OCI-LY1 (cell line): ENCODE measurements around the gene PSMG4.

Experiments used
- H2AFZ ChIP-seq: fragments of 200-600 bp; sonication (generic), shearing (Covaris generic); 2 replicates; pipeline ENCODE4 v1.6.0; 2014; ENCODE audit warnings: antibody characterized with exemption, mild to moderate bottlenecking, low read length
- H3F3A ChIP-seq: fragments of 200-600 bp; sonication (generic), shearing (Covaris generic); 2 replicates; pipeline ENCODE4 v1.6.0; 2014; ENCODE audit warnings: mild to moderate bottlenecking, antibody characterized with exemption, low read length, moderate library complexity; ENCODE audit not compliant: insufficient read depth
- H3K27ac ChIP-seq: fragments of 200-600 bp; sonication (generic); 2 replicates; pipeline ENCODE4 v1.5.1; 2014; ENCODE audit warnings: low read length, mixed run types, mild to moderate bottlenecking, low read depth; ENCODE audit not compliant: poor library complexity, severe bottlenecking
- H3K27me3 ChIP-seq: fragments of 200-600 bp; sonication (generic); 2 replicates; pipeline ENCODE4 v1.6.0; 2014; ENCODE audit warnings: antibody characterized with exemption, mild to moderate bottlenecking, low read length, moderate library complexity; ENCODE audit not compliant: insufficient read depth
- H3K36me3 ChIP-seq: fragments of 200-600 bp; sonication (generic); 2 replicates; pipeline ENCODE4 v1.6.1; 2014; ENCODE audit warnings: mild to moderate bottlenecking, antibody characterized with exemption, low read length, moderate library complexity, mixed read lengths; ENCODE audit not compliant: insufficient read depth
- H3K4me1 ChIP-seq: fragments of 200-600 bp; sonication (generic); 2 replicates; pipeline ENCODE4 v1.5.1; 2014; ENCODE audit warnings: mild to moderate bottlenecking, low read length, moderate library complexity; ENCODE audit not compliant: insufficient read depth, severe bottlenecking
- H3K4me2 ChIP-seq: fragments of 200-600 bp; sonication (generic), shearing (Covaris generic); 2 replicates; pipeline ENCODE4 v1.6.1; 2014; ENCODE audit warnings: low read length
- H3K4me3 ChIP-seq: fragments of 200-600 bp; sonication (generic); 2 replicates; pipeline ENCODE4 v1.5.1; 2014; ENCODE audit warnings: low read length, low read depth, mild to moderate bottlenecking, mixed read lengths; ENCODE audit not compliant: poor library complexity, severe bottlenecking
- H3K79me2 ChIP-seq: fragments of 200-600 bp; shearing (Covaris generic); 2 replicates; pipeline ENCODE4 v1.6.1; 2016; ENCODE audit warnings: mixed run types, low read length, mixed read lengths; ENCODE audit not compliant: insufficient read depth
- H3K9ac ChIP-seq: fragments of 200-600 bp; sonication (generic), shearing (Covaris generic); 2 replicates; pipeline ENCODE4 v1.6.1; 2014; ENCODE audit warnings: mild to moderate bottlenecking, low read length, mixed read lengths
- H3K9me2 ChIP-seq: fragments of 200-600 bp; sonication (generic), shearing (Covaris generic); 2 replicates; pipeline ENCODE4 v1.6.1; 2014; ENCODE audit warnings: low read depth, mild to moderate bottlenecking, low read length, mixed read lengths
- H3K9me3 ChIP-seq: fragments of 200-600 bp; shearing (Covaris generic); 2 replicates; pipeline ENCODE4 v1.6.1; 2014; ENCODE audit warnings: low read length, mixed read lengths
- H4K20me1 ChIP-seq: fragments of 200-600 bp; sonication (generic), shearing (Covaris generic); 2 replicates; pipeline ENCODE4 v1.6.0; 2016; ENCODE audit warnings: mild to moderate bottlenecking, low read length; ENCODE audit not compliant: insufficient read depth
- CTCF ChIP-seq: fragments of 200-600 bp; sonication (generic), shearing (Covaris generic); IDR thresholded peaks from 2 replicates; pipeline ENCODE4 v1.5.1; 2017; ENCODE audit warnings: mild to moderate bottlenecking, antibody characterized with exemption, low read length, moderate library complexity, mixed read lengths
- EZH2 ChIP-seq: fragments of 200-600 bp; sonication (generic), shearing (Covaris generic); IDR thresholded peaks from 2 replicates; pipeline ENCODE4 v1.8.0; 2017; ENCODE audit warnings: borderline replicate concordance, mixed run types, mild to moderate bottlenecking, antibody characterized with exemption, low read length, moderate library complexity, mixed read lengths

The PSMG4 gene

GRCh38 chr6:3309391-3310050, 50.8 kb downstream of the PSMG4 start:
- H3K9me3 ChIP-seq: no peaks in the 10 kb centered on the region
- no peak overlapping the region for H2AFZ ChIP-seq
- peaks cover 7% of the 10 kb centered on the region; the same call in 1 of the 2 replicates for H3K27me3 ChIP-seq
- H4K20me1 ChIP-seq: no peaks in the 10 kb centered on the region
- H3K27ac ChIP-seq: no peak overlapping the region
- H3K4me2 ChIP-seq: no peak overlapping the region
- no peaks in the 10 kb centered on the region for H3K79me2 ChIP-seq
- H3K4me3 ChIP-seq: no peak overlapping the region
- TF ChIP-seq EZH2 (no peak), CTCF (no peak)
- H3K4me1 ChIP-seq: no peaks in the 10 kb centered on the region
- no peaks in the 10 kb centered on the region for H3K9me2 ChIP-seq
- no peaks in the 10 kb centered on the region for H3F3A ChIP-seq
- no peaks in the 10 kb centered on the region for H3K36me3 ChIP-seq
- no peak overlapping the region for H3K9ac ChIP-seq

GRCh38 chr6:3310051-3310448, 51.3 kb downstream of the PSMG4 start:
- Histone ChIP-seq H3K27me3 (peaks cover 7% of the 10 kb centered on the region; the same call in 1 of the 2 replicates), H3K4me1 (no peaks in the 10 kb centered on the region), H2AFZ (no peak overlapping the region), H3K4me2 (no peak overlapping the region), H3K9ac (no peak overlapping the region), H3K9me2 (no peaks in the 10 kb centered on the region), H3K36me3 (no peaks in the 10 kb centered on the region), H4K20me1 (no peaks in the 10 kb centered on the region), H3K27ac (no peak overlapping the region), H3F3A (no peaks in the 10 kb centered on the region), H3K9me3 (no peaks in the 10 kb centered on the region), H3K4me3 (no peak overlapping the region), H3K79me2 (no peaks in the 10 kb centered on the region)
- TF ChIP-seq CTCF (no peak), EZH2 (no peak)

- H3K4me1 ChIP-seq: no peaks in the 10 kb centered on the region
- no peak overlapping the region for H3K4me2 ChIP-seq
- no peak overlapping the region for H2AFZ ChIP-seq
- H4K20me1 ChIP-seq: no peaks in the 10 kb centered on the region
- no peak overlapping the region for H3K27ac ChIP-seq
- no peaks in the 10 kb centered on the region for H3K9me2 ChIP-seq
- H3K4me3 ChIP-seq: no peak overlapping the region
- peaks cover 6% of the 10 kb centered on the region; the same call in 1 of the 2 replicates for H3K27me3 ChIP-seq
- TF ChIP-seq CTCF (no peak), EZH2 (no peak)
- no peaks in the 10 kb centered on the region for H3F3A ChIP-seq
- no peaks in the 10 kb centered on the region for H3K9me3 ChIP-seq
- H3K79me2 ChIP-seq: no peaks in the 10 kb centered on the region
- H3K36me3 ChIP-seq: no peaks in the 10 kb centered on the region
- no peak overlapping the region for H3K9ac ChIP-seq
These were observed 52.0 kb downstream of the PSMG4 start for GRCh38 chr6:3310703-3311102.
